Activated gamma-delta T cell treated with Interleukin-2 at 50 U/mL for 16 hours (primary cell): Measurements from ENCODE around the gene CDC23.
"Not testable (repeated sequence)": the region's sequence is repeated elsewhere in the genome, so short reads cannot be mapped to it uniquely, and the experiment has no call there.

Experiments used
- DNase-seq: peaks from one replicate; pipeline ENCODE4 v3.0.0-alpha.2; 2020

Gene CDC23

GRCh38 chr5:138213161-138214029, at the start of gene CDC23:
Gene CDC23, minus strand, starts transcription at chr5:138213323. Its CDS starts 11 bp downstream, at chr5:138213312.
- peak; percentile 87 for DNase-seq

- no peak for DNase-seq
Observed at GRCh38 chr5:138258704-138259292, 45.7 kb upstream of the CDC23 start.

- no peak for DNase-seq
Observed at GRCh38 chr5:138257583-138257982, 44.5 kb upstream of the CDC23 start.

GRCh38 chr5:138252944-138253343, 39.8 kb upstream of the CDC23 start:
- no peak for DNase-seq

GRCh38 chr5:138247800-138248199, 34.7 kb upstream of the CDC23 start:
- not testable (repeated sequence) for DNase-seq

- no peak for DNase-seq
Observed at GRCh38 chr5:138246822-138247221, 33.7 kb upstream of the CDC23 start.

GRCh38 chr5:138246334-138246733, 33.2 kb upstream of the CDC23 start:
- DNase-seq, result no peak

GRCh38 chr5:138245717-138246116, 32.6 kb upstream of the CDC23 start:
- DNase-seq, result no peak

- no peak for DNase-seq
Observed at GRCh38 chr5:138243794-138244193, 30.7 kb upstream of the CDC23 start.

- DNase-seq, result no peak
Observed at GRCh38 chr5:138241688-138242571, 28.8 kb upstream of the CDC23 start.

- no peak for DNase-seq
Observed at GRCh38 chr5:138240650-138241385, 27.7 kb upstream of the CDC23 start.

- DNase-seq, result no peak
Observed at GRCh38 chr5:138238034-138238433, 24.9 kb upstream of the CDC23 start.

- no peak for DNase-seq
Observed at GRCh38 chr5:138234651-138235050, 21.5 kb upstream of the CDC23 start.

- DNase-seq, result no peak
Observed at GRCh38 chr5:138233280-138233679, 20.2 kb upstream of the CDC23 start.

GRCh38 chr5:138230981-138231589, 18.0 kb upstream of the CDC23 start:
- no peak for DNase-seq

GRCh38 chr5:138230261-138230660, 17.1 kb upstream of the CDC23 start:
- DNase-seq, result no peak

- no peak for DNase-seq
Observed at GRCh38 chr5:138229387-138229786, 16.3 kb upstream of the CDC23 start.

- no peak for DNase-seq
Observed at GRCh38 chr5:138226910-138227309, 13.8 kb upstream of the CDC23 start.

- DNase-seq, result no peak
Observed at GRCh38 chr5:138224712-138225111, 11.6 kb upstream of the CDC23 start.

GRCh38 chr5:138223532-138223931, 10.4 kb upstream of the CDC23 start:
- DNase-seq, result no peak

GRCh38 chr5:138216799-138217198, 3.7 kb upstream of the CDC23 start:
- no peak for DNase-seq

GRCh38 chr5:138212828-138213160, 329 bp downstream of the CDC23 start:
- DNase-seq, result no peak
